ENCODE measurements around the gene TMEM106C.

TMEM106C gene

GRCh38 chr12:47955059-47955458 lies 8.3 kb upstream of the TMEM106C start:
- no peak for TF ChIP-seq CEBPB (IDR thresholded peaks at IDR 0.05)
- TF ChIP-seq, protein P1, sequence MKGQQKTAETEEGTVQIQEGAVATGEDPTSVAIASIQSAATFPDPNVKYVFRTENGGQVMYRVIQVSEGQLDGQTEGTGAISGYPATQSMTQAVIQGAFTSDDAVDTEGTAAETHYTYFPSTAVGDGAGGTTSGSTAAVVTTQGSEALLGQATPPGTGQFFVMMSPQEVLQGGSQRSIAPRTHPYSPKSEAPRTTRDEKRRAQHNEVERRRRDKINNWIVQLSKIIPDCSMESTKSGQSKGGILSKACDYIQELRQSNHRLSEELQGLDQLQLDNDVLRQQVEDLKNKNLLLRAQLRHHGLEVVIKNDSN (IDR thresholded peaks at IDR 0.05), result no peak

DNA sequence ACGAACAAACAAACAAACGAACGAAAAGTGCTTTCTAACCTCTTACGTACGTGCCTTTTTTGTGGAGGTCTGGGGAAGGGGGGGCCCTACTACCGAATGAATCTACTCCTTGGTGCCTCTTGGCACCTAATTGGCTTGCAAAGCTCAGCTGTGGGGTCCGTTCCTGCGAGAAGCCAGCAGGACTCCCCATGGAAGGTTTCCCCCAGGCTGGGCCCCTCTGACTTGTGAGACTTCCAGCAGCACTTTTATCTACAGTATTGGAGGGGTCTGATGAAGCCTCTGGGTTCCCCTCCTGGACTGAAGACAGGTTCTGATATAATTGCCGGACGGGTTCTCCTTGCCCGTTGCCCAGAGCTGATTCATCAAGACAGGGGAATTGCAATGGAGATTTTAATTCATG lies 1.2 kb upstream of the TMEM106C start:
- TF ChIP-seq NFIC (IDR thresholded peaks at IDR 0.05), result no peak
- TF ChIP-seq ZBTB7A (IDR thresholded peaks at IDR 0.05; ENCODE audit: low read depth), result no peak
- no peak for TF ChIP-seq REST (IDR thresholded peaks at IDR 0.05; ENCODE audit: low read depth)
- TF ChIP-seq RAD21 (IDR thresholded peaks at IDR 0.05; ENCODE audit: low read depth), result no peak
- TF ChIP-seq EGR1 (IDR thresholded peaks at IDR 0.05), result no peak

- peak; percentile 5; the same call in 1 of the 2 replicates for TF ChIP-seq TEAD4 (IDR thresholded peaks at IDR 0.05)
- TF ChIP-seq REST (IDR thresholded peaks at IDR 0.05; ENCODE audit: low read depth), result no peak
Observed at GRCh38 chr12:47964106-47964728, 821 bp downstream of the TMEM106C start.

DNA sequence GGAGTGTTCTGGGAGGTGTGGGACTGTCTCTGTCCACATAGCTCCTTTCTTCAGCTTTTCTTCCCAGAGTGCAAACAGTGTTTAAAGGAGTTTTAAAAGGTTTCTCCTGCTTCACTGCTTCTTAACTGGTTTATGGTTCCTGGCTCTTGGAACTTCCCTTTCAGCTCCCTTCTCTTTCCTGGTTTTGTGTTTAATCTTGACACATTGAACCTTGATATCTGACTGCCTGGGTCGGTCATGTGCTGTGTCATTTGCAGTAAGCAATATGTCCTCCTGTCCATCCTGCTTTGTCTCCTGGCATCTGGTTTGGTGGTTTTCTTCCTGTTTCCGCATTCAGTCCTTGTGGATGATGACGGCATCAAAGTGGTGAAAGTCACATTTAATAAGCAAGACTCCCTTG lies 2.2 kb downstream of the TMEM106C start:
- TF ChIP-seq EGR1 (IDR thresholded peaks at IDR 0.05), result no peak

- TF ChIP-seq EGR1 (IDR thresholded peaks at IDR 0.05) (no peak), RAD21 (IDR thresholded peaks at IDR 0.05; ENCODE audit: low read depth) (no peak), YY1 (IDR thresholded peaks at IDR 0.05; ENCODE audit: low read depth) (no peak), REST (IDR thresholded peaks at IDR 0.05; ENCODE audit: low read depth) (no peak), FOXM1 (IDR thresholded peaks at IDR 0.05; ENCODE audit: borderline replicate concordance, low read depth) (no peak), TAF1 (IDR thresholded peaks at IDR 0.05; ENCODE audit: low read depth) (no peak), NFIC (IDR thresholded peaks at IDR 0.05) (no peak), TCF12 (IDR thresholded peaks at IDR 0.05; ENCODE audit: low read depth) (no peak), MAX (IDR thresholded peaks at IDR 0.05) (no peak), CREB1 (IDR thresholded peaks at IDR 0.05; ENCODE audit: low read depth) (no peak), ZBTB7A (IDR thresholded peaks at IDR 0.05; ENCODE audit: low read depth) (no peak), TEAD4 (IDR thresholded peaks at IDR 0.05) (no peak)
Observed at GRCh38 chr12:47967461-47968321, 4.3 kb downstream of the TMEM106C start.

DNA sequence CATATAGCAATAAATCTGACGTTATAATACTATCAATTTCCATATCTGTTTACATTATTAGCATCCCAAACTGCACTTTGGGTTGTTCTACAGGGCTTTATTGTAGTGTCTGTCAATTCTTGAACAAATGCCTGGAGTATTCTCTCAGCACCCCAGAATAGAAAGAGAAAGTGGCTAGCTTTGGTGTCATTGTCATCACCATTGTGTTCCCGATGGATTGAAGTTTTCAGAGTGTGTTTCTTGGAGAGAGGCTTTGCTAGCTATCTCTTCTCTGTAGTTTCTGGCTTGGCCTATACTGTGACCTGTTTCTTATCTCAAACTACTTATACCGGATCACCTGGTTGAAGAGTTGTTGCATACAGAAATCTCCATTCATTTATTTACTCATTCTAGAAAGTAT lies 6.4 kb downstream of the TMEM106C start:
- TF ChIP-seq NFIC (IDR thresholded peaks at IDR 0.05) (no peak), RAD21 (IDR thresholded peaks at IDR 0.05; ENCODE audit: low read depth) (no peak), CREB1 (IDR thresholded peaks at IDR 0.05; ENCODE audit: low read depth) (no peak), EGR1 (IDR thresholded peaks at IDR 0.05) (no peak), TAF1 (IDR thresholded peaks at IDR 0.05; ENCODE audit: low read depth) (no peak), EP300 (IDR thresholded peaks at IDR 0.05; ENCODE audit: borderline replicate concordance) (no peak), CEBPB (IDR thresholded peaks at IDR 0.05) (no peak), REST (IDR thresholded peaks at IDR 0.05; ENCODE audit: low read depth) (no peak), TCF12 (IDR thresholded peaks at IDR 0.05; ENCODE audit: low read depth) (no peak), TEAD4 (IDR thresholded peaks at IDR 0.05) (no peak), MAX (IDR thresholded peaks at IDR 0.05) (no peak), YY1 (IDR thresholded peaks at IDR 0.05; ENCODE audit: low read depth) (no peak), FOXM1 (IDR thresholded peaks at IDR 0.05; ENCODE audit: borderline replicate concordance, low read depth) (no peak), ZBTB7A (IDR thresholded peaks at IDR 0.05; ENCODE audit: low read depth) (no peak)
- TF ChIP-seq, protein P1 (IDR thresholded peaks at IDR 0.05), result no peak

Measured in Ishikawa (cell line).